T47D (cell line): ENCODE results near the gene MXD4.

Experiments used
- DNase-seq, 2 experiments: peaks; one replicate each; pipeline versions ENCODE4 v3.0.0 to v3.0.0-alpha.2; 2011 to 2012; ENCODE audit warnings: low read depth in 1 of 2, low spot score in 1 of 2
- JUND ChIP-seq: IDR thresholded peaks from 2 replicates; pipeline ENCODE4 v1.6.1; 2012; ENCODE audit warnings: low read depth
- in situ Hi-C: cut with HindIII; loops from 2 replicates; pipeline ENCODE4 v1.10.0; 2016; ENCODE audit warnings: low sequenced_read_pairs, low pct_unique_long_range_greater_than_20kb

The MXD4 gene

DNA sequence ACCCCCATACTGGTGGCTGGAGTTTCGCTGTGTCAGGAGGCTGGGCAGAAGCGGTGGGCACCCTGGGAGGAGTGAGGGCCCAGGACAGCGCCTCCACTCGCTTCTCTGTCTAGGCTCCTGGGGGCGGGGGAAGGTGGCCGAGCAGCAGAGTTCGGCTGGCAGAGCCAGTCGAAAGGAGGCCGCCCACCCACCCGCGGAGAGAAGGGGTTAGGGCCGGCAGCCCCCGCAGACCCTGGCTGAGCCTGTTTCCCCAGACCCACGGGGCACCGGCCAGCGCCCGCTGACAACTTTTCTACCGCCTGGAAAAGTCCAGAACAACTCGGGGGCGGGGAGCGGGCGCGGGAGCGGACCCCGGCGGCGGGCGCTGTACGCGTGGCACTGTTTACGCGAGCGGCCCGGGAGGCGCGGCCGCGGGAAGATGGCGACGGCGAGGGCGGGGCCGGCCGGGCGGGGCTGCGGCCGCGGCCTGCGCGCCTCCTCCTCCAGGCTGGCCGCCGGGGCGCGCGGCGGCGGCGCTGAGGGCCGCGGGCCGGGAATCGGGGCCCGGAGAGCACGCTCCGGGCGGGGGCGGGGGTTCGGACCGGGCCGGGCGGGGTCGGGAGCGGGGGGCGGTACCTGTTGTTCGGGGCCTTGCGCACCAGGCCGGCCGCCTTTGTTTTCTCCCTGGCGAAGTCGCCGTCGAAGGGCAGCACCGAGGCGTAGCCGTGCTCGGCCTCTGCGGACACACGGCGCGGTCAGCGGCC is 628 bp downstream of the MXD4 start:
- TF ChIP-seq JUND = no peak
- in situ Hi-C loops = no loop called here
- DNase-seq = peak; percentile 47 to 62

DNA sequence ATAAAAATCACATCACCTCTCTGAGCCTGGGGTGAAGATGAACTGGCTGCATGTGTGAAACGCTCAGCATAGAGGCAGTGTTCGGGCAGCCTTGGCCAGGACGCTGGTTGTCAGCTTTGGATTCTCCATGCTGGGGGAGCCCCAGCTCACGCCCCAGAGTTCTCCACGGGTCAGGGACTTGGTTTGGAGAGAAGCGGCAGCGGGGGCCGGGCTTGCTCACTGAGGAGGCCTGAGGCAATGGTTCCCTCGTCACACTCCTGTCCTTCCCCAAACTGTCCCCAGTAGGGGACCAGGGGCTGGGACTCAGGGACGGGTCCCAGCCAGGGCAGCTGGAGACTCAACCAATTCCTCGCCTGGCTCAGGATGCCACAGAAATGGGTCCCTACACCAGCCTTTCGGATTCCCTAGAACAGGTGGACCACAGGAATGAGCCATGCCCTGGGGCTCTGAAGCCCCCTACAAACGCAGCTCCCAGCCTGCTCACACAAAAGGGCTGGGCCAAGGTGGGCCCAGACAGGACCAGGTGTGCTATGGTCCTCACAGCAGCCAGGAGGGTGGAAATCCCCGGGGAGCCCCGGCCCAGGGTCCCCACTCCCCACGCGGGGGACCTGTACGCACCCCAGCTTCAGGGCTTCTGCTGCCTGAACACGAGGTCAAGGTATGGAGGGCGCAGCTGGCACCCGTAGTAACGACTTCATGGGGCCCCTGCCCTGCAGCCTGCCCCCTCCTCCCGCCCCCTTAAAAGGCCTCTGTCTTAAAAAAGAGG is 1.4 kb downstream of the MXD4 start:
- in situ Hi-C loops = no loop called here
- DNase-seq = no peak
- TF ChIP-seq JUND = no peak

DNA sequence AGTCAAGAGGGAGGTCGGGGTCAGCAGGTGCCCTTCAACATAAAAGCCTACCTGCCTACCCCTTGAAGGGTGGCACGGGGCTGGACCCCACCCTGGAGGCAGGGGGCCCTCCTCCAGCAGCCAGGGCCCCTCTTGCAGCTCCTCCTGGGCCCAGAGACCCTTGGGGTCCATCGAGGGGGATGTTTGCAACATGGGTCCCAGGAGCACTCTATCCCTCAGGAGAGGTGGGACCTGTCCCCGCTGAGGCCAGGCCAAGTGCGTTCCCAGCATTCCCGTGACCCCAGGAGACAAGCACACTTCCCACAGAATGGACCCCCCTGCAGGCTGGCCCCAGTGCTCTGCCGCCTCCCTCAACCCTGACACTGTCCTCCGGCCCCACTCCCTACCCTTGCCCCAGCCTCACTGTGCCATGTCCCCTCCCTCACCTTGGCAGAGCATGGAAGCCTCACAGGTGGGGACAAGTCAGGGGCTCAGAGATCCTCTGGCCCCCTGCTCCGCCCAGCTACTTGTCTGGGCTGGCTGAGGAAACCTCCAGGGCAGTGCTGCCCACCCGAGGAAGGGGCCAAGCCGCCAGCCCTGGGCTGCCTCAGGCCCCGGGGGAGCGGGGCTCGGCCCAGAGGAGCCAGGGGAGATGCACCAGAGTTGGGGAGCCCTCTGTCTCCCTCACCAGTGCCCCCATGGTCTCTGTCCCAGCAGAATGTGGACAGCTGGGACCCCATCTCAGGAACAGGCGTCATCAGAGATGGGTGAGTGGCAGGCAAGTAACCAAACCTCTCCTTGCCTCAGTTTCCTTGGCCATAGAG is 2.2 kb downstream of the MXD4 start:
- TF ChIP-seq JUND = no peak
- in situ Hi-C loops = no loop called here
- no peak for DNase-seq

DNA sequence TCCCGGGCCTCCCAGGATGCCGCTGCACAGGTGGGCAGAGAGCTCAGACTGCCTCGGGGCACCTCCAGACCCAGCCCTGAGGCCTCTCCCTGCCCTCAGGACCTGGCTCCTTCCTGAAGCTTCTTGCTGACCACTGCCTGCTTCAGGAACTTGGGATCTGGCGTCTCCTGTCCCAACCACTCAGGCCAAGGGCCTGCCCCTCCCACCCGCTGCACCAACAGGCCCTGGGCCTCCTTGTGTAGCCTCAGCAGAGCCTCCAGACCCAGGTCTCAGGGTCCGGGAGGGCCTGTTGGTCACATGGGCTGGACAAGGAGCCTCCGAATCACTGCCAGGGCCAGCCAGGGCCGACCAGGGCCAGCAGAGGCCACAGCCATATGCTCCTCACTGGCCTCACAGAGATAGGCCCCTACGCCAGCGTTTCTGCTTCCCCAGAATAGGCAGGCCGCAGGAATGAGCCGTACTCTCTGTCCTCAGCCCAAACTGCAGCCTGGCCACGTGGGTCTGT is 2.8 kb downstream of the MXD4 start:
- no peak for TF ChIP-seq JUND
- in situ Hi-C loops = no loop called here
- no peak for DNase-seq

DNA sequence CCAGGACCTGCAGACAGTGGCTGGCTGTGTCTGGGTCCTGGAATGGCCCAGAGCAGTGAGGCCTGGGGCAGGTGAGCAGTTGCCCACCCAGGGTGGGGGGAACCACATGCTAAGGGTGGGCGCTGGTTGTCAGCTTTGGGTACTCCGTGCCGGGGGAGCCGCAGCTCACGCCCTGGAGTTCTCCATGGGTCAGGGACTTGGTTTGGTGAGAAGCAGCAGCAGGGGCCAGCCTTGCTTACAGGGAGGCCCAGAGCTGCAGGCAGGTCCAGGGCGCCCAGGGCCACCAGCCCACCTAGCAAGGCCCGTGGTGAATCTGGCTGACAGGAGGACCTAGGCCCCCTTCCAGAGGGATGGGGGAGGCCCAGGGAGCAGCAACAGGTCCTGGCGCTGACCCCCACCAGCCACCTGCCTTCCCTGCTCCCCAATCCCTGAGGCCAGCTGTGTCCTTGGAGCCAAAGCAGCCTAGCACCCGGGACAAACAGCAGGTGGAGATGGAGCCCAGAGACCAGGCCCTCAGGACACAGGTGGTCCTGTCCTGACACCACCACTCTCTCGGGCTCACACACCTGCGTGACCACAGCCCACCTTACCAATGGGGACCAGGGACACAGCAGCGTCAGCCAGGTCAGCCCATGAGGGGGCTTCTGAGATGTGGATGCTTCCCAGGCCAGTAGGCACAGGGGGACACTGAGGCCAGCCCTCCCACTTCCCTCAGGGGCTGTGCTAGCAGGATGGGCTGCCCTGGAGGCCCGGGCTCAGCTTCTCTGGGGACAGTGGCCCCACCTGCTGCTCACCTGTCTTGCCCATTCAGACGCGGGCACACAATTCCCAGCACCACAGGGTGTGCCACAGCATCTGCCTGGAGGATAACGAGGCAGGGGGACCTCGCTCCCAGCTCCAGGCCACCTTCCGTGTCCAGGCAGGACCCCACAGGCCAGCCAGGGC is 3.5 kb downstream of the MXD4 start:
- no peak for DNase-seq
- TF ChIP-seq JUND = no peak
- in situ Hi-C loops = no loop called here

DNA sequence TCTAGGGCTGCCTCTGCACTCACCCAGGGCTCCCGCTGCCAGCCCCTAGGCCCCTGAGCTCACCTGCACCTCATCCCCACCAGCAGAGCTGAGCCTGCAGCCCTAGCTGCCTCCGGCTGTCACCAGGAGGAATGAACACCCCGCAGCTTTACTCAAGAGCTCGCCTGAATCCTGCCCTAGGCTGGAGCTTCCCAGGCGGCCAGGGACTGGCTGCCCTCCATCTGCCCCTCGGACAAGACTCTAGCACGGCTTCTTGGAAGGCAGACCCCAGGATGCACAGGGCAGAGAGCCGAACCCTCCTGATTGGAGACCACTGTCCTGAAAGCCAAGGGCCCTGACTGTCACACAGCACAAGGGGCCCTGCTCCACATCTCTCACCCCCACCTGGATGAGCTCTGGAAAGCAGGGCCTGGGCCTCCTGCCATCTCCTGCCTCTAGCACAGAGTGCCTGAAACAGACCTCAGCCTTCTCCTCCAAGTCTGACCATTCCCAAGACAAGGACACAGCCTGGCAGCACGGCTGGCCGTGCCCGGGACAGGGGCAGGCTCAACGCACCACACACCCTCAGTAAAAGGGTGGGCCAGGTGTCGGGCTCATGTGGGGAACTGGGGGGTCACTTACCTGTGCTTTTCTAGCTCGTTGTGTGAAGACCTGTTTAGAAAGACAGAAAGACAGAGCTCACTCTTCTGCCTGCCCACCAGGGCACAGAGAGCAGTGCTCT is 4.4 kb downstream of the MXD4 start:
- no peak for DNase-seq

DNA sequence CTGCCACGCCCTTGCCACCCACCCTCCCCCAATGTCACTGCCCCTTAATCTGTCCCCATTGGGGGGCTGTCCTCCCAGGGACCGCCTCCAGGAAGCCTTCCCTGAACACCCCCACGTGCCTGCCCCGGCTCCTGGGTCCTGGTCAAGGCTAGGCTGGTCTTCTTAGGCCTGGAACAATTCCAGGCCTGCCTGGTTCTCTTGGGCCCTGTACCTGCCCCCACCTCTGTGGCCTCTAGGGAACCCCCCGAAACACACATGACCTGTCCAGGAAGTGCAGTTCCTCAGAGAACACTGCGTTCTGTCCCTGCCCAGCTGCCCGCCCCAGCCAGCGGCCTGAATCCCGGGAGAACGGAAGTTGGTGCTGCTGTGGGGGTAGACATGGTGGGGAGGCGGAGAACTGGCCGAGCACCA is 5.1 kb downstream of the MXD4 start:
- DNase-seq = no peak
- no peak for TF ChIP-seq JUND
- in situ Hi-C loops = no loop called here

More for the DNA sequence above, 4.4 kb downstream of the MXD4 start:
- in situ Hi-C loops = no loop called here
- TF ChIP-seq JUND = no peak

DNA sequence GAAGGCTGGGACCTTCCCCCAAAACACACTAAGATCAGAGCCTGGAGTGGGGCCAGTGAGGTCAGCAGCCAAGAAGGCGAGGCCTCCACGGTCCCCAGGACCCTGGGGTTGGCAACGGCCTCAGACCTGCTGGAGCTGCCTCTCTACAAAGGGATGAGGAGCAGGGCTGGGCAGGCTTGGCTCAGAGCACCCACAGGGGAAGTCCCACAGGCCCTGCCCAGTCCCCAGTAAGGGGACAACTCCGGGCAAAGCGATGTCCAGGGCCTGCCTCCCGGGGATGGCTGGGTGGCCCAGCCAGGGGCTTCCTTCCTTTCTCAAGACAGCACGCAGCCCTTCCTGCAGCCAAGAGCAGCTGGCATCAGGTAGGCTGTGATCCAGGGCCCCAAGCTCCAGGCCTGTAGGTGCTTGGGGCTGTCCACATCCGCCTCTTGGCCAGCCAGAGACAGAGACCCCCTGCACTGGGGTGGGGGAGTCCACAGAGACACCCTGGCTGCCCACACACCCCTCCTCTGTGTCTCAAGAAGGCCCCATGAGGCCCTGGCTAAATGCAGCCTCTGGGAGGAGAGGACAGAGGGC is 5.7 kb downstream of the MXD4 start:
- no peak for TF ChIP-seq JUND
- in situ Hi-C loops = no loop called here
- no peak for DNase-seq

DNA sequence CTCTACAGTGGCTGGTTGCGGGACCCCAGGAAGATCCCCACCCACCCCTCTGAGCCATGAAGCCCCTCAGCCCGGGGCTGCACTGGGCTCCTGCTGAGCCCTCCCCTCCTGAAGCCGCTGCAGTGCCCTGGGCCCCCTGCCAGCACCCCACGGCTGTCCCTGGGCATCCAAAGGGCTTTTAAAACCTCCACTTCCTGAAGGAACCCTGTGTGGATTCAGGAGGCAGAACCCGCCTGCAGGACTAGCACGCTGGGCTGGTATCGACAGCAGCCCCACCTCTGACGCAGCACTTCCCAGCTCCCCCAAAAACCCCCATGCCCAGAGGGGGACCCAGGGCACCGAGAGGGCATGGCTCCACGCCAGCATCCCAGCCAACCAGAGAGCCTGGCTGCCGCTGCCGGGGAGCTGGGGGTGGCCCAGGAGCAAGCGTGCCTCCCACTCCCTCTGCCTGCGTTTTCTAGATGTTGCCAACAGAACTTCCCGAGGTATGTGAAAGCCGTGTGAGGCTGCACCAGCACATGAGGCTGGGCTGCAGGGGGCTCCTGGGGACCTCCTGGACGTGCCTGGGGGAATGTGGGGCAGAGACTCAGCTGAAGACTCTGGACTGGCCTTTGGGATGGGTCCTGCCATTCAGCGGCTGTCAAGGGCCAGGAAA is 6.3 kb downstream of the MXD4 start:
- no peak for DNase-seq
- in situ Hi-C loops = no loop called here
- TF ChIP-seq JUND = no peak

DNA sequence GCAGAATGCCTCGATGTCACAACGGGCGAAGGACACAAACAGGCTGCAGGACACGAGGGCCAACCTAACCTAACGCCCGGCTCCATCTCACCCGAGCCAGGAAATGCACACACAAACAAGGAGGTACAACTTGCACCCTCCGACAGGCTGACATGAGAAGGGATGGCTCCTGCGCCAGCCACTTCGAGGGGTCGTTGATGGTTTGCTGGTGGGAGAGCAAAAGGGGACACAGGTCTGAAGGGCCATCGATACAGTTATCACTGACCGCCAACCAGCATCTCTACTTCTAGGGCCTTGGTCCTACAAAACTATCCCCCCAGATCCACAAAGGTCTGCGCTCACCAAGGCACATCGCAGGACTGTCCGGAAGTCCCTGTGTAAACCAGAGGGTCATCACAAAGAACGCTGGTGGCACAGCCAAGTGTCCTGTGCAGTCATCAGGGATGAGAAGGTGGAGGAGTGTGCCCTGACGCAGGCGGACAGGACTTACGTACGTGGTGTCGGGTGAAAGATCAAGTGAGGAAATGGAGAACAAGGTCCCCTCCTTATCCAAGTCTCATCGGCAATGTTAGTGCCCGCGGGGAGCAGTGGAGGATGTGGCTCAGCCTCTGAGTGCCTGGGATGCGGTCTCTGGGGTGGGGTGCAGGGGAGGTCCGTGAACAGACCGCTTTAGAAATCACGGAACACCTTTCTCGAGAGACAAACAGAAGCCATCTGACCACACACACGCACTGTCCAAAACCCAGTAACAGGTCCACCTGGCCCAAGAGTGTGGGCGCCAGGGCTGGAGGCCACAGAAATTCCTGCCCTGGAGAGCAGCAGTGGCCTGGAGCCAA is 7.0 kb downstream of the MXD4 start:
- TF ChIP-seq JUND = no peak
- in situ Hi-C loops = no loop called here
- DNase-seq = no peak
